ENCODE results near the gene PSAT1.

Gene PSAT1

DNA sequence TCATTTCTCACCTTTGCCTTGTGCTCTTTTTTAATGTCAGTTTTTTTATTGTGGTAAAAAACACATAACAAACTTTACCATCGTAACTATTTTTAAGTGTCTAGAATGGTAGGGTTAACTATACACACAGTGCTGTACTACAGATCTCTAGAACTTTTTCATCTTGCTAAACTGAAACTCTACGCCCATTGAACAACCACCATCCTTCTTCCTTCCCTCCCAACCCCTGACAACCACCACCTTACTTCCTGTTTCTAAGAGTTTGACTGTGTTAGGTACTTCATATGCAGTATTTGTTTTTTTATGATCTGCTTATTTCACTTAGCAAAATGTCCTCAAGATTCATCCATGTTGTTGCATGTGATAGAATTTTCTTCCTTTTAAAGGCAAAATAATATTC is 54.9 kb downstream of the PSAT1 start:
- TF ChIP-seq CTCF (IDR thresholded peaks at IDR 0.05; ENCODE audit: insufficient read depth, low read depth, low read length, missing control alignments) = no peak
- H3K4me3 ChIP-seq (ENCODE audit: low read length) = no peak overlapping the region
- DNase-seq (ENCODE audit: low read depth) = no peak

DNA sequence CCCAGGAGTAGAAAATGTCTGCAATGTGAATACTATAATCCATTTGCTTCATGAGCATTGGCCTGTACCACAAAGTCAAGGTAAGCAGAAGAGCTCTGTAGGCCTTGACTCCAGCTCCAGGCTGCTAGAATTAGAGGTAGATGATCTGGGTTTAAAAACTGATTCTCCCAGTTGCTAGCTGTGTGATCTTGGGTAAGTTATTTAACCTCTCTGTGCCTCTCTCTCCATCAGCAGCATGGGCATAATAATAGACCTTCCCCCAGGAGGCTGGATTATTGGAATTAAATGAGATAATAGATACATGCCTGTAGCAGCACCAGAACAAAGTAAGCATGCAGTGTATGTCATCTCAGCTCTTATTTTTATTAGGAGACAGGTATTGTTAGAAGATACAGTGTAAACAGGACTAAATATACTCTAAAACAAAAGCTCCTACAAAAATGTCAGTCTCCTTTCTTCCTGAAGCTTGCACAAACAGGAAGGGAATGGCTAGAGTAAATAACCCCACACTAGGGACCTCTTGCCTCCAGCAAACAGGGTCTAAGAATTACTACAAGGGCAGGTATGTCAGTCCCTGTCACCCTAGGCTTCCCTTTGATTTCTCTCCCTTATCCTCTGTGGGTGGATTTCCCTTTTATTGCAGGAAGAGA is 57.5 kb downstream of the PSAT1 start:
- DNase-seq (ENCODE audit: low read depth) = no peak
- TF ChIP-seq CTCF (IDR thresholded peaks at IDR 0.05; ENCODE audit: insufficient read depth, low read depth, low read length, missing control alignments) = no peak
- no peak overlapping the region for H3K4me3 ChIP-seq (ENCODE audit: low read length)

- DNase-seq (ENCODE audit: low read depth) = no peak
- H3K4me3 ChIP-seq (ENCODE audit: low read length) = no peak overlapping the region
- no peak for TF ChIP-seq CTCF (IDR thresholded peaks at IDR 0.05; ENCODE audit: insufficient read depth, low read depth, low read length, missing control alignments)
Observed at GRCh38 chr9:78354989-78355388, 58.1 kb downstream of the PSAT1 start.

GRCh38 chr9:78356634-78357033 is 59.7 kb downstream of the PSAT1 start:
- DNase-seq (ENCODE audit: low read depth) = no peak
- no peak for TF ChIP-seq CTCF (IDR thresholded peaks at IDR 0.05; ENCODE audit: insufficient read depth, low read depth, low read length, missing control alignments)
- no peak overlapping the region for H3K4me3 ChIP-seq (ENCODE audit: low read length)

DNA sequence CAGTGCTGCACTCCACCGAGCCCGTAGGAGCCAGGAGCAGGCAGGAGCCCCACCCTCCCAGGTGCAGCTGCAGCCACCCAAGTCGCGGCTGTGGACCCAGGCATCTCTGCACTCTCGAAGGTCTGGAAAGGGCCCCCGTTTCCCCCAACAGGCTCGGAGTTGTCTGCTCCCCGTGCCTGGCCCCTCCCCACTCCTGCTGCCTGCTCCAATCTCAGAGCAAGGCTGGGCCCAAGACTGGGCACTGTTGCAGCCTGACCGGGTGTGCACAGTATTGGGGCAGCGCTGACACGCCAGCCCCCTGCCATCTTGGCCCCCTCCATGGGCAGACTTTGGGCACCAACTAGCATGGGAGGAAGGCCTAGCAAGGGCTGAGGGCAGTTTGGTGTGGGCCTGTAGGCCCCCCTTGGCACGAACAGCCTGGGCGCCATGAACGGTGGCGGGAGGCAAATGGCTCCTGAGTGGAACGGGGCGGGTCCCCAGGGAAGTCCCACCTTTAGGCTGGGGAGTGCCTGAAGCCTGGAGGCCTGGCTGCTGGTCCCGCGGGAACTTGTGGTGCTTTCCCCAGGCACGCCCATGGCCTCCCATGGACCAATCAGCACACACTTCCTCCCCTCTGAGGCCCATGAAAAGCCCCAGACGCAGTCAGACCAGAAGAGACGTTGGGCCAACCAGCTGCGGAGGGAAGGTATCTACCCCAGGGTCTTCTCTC is 60.4 kb downstream of the PSAT1 start:
- no peak overlapping the region for H3K4me3 ChIP-seq (ENCODE audit: low read length)
- no peak for DNase-seq (ENCODE audit: low read depth)
- no peak for TF ChIP-seq CTCF (IDR thresholded peaks at IDR 0.05; ENCODE audit: insufficient read depth, low read depth, low read length, missing control alignments)

- DNase-seq (ENCODE audit: low read depth) = no peak
- H3K4me3 ChIP-seq (ENCODE audit: low read length) = no peak overlapping the region
- no peak for TF ChIP-seq CTCF (IDR thresholded peaks at IDR 0.05; ENCODE audit: insufficient read depth, low read depth, low read length, missing control alignments)
Observed at GRCh38 chr9:78358329-78359051, 61.6 kb downstream of the PSAT1 start.

All from epithelial cell of esophagus (primary cell).